OCI-LY1 (cell line): Measurements from ENCODE around the gene ITIH1.
"Not testable (repeated sequence)": the region's sequence is repeated elsewhere in the genome, so short reads cannot be mapped to it uniquely, and the experiment has no call there.

ENCODE experiments used
- H2AFZ ChIP-seq: fragments of 200-600 bp; sonication (generic), shearing (Covaris generic); 2 replicates; pipeline ENCODE4 v1.6.0; 2014; ENCODE audit warnings: antibody characterized with exemption, mild to moderate bottlenecking, low read length
- H3F3A ChIP-seq: fragments of 200-600 bp; sonication (generic), shearing (Covaris generic); 2 replicates; pipeline ENCODE4 v1.6.0; 2014; ENCODE audit warnings: mild to moderate bottlenecking, antibody characterized with exemption, low read length, moderate library complexity; ENCODE audit not compliant: insufficient read depth
- H3K27ac ChIP-seq: fragments of 200-600 bp; sonication (generic); 2 replicates; pipeline ENCODE4 v1.5.1; 2014; ENCODE audit warnings: low read length, mixed run types, mild to moderate bottlenecking, low read depth; ENCODE audit not compliant: poor library complexity, severe bottlenecking
- H3K27me3 ChIP-seq: fragments of 200-600 bp; sonication (generic); 2 replicates; pipeline ENCODE4 v1.6.0; 2014; ENCODE audit warnings: antibody characterized with exemption, mild to moderate bottlenecking, low read length, moderate library complexity; ENCODE audit not compliant: insufficient read depth
- H3K36me3 ChIP-seq: fragments of 200-600 bp; sonication (generic); 2 replicates; pipeline ENCODE4 v1.6.1; 2014; ENCODE audit warnings: mild to moderate bottlenecking, antibody characterized with exemption, low read length, moderate library complexity, mixed read lengths; ENCODE audit not compliant: insufficient read depth
- H3K4me1 ChIP-seq: fragments of 200-600 bp; sonication (generic); 2 replicates; pipeline ENCODE4 v1.5.1; 2014; ENCODE audit warnings: mild to moderate bottlenecking, low read length, moderate library complexity; ENCODE audit not compliant: insufficient read depth, severe bottlenecking
- H3K4me2 ChIP-seq: fragments of 200-600 bp; sonication (generic), shearing (Covaris generic); 2 replicates; pipeline ENCODE4 v1.6.1; 2014; ENCODE audit warnings: low read length
- H3K4me3 ChIP-seq: fragments of 200-600 bp; sonication (generic); 2 replicates; pipeline ENCODE4 v1.5.1; 2014; ENCODE audit warnings: low read length, low read depth, mild to moderate bottlenecking, mixed read lengths; ENCODE audit not compliant: poor library complexity, severe bottlenecking
- H3K79me2 ChIP-seq: fragments of 200-600 bp; shearing (Covaris generic); 2 replicates; pipeline ENCODE4 v1.6.1; 2016; ENCODE audit warnings: mixed run types, low read length, mixed read lengths; ENCODE audit not compliant: insufficient read depth
- H3K9ac ChIP-seq: fragments of 200-600 bp; sonication (generic), shearing (Covaris generic); 2 replicates; pipeline ENCODE4 v1.6.1; 2014; ENCODE audit warnings: mild to moderate bottlenecking, low read length, mixed read lengths
- H3K9me2 ChIP-seq: fragments of 200-600 bp; sonication (generic), shearing (Covaris generic); 2 replicates; pipeline ENCODE4 v1.6.1; 2014; ENCODE audit warnings: low read depth, mild to moderate bottlenecking, low read length, mixed read lengths
- H3K9me3 ChIP-seq: fragments of 200-600 bp; shearing (Covaris generic); 2 replicates; pipeline ENCODE4 v1.6.1; 2014; ENCODE audit warnings: low read length, mixed read lengths
- H4K20me1 ChIP-seq: fragments of 200-600 bp; sonication (generic), shearing (Covaris generic); 2 replicates; pipeline ENCODE4 v1.6.0; 2016; ENCODE audit warnings: mild to moderate bottlenecking, low read length; ENCODE audit not compliant: insufficient read depth
- CTCF ChIP-seq: fragments of 200-600 bp; sonication (generic), shearing (Covaris generic); IDR thresholded peaks from 2 replicates; pipeline ENCODE4 v1.5.1; 2017; ENCODE audit warnings: mild to moderate bottlenecking, antibody characterized with exemption, low read length, moderate library complexity, mixed read lengths
- EZH2 ChIP-seq: fragments of 200-600 bp; sonication (generic), shearing (Covaris generic); IDR thresholded peaks from 2 replicates; pipeline ENCODE4 v1.8.0; 2017; ENCODE audit warnings: borderline replicate concordance, mixed run types, mild to moderate bottlenecking, antibody characterized with exemption, low read length, moderate library complexity, mixed read lengths

The ITIH1 gene

GRCh38 chr3:52777127-52777958, at the start of gene ITIH1:
Gene ITIH1, plus strand, starts transcription at chr3:52777599. Its CDS starts 17 bp downstream, at chr3:52777616.
- Histone ChIP-seq H3K79me2 (no peaks in the 10 kb centered on the region), H3K4me1 (peaks cover 26% of the 10 kb centered on the region), H3K4me3 (no peak within 1 kb of the TSS), H3K9ac (no peak within 1 kb of the TSS), H3K9me2 (no peaks in the 10 kb centered on the region), H3K9me3 (no peaks in the 10 kb centered on the region), H3K27me3 (no peaks in the 10 kb centered on the region), H4K20me1 (no peaks in the 10 kb centered on the region), H2AFZ (no peak within 1 kb of the TSS), H3K27ac (no peak within 1 kb of the TSS), H3K36me3 (no peaks in the 10 kb centered on the region), H3F3A (no peaks in the 10 kb centered on the region), H3K4me2 (no peak within 1 kb of the TSS)
- TF ChIP-seq EZH2: no peak
- no peak for TF ChIP-seq CTCF

GRCh38 chr3:52728753-52729152, 48.6 kb upstream of the ITIH1 start:
- H3K9ac ChIP-seq, H3K27ac ChIP-seq, H3K9me2 ChIP-seq, H3K4me2 ChIP-seq, H3K79me2 ChIP-seq, H4K20me1 ChIP-seq, H3F3A ChIP-seq, H3K27me3 ChIP-seq, H3K4me3 ChIP-seq, H2AFZ ChIP-seq, H3K4me1 ChIP-seq: not testable (repeated sequence)
- peaks cover 35% of the 10 kb centered on the region for H3K36me3 ChIP-seq
- H3K9me3 ChIP-seq: peaks cover 20% of the 10 kb centered on the region

- TF ChIP-seq CTCF (no peak), EZH2 (no peak)
- Histone ChIP-seq H3K36me3 (peaks cover 53% of the 10 kb centered on the region), H3K9ac (no peak overlapping the region), H4K20me1 (no peaks in the 10 kb centered on the region), H3K4me3 (no peak overlapping the region), H3K4me2 (no peak overlapping the region), H3K9me2 (no peaks in the 10 kb centered on the region), H3K79me2 (no peaks in the 10 kb centered on the region), H3K4me1 (no peaks in the 10 kb centered on the region), H2AFZ (no peak overlapping the region), H3K27ac (no peak overlapping the region), H3K27me3 (no peaks in the 10 kb centered on the region), H3K9me3 (peaks cover 20% of the 10 kb centered on the region), H3F3A (no peaks in the 10 kb centered on the region)
Measured at GRCh38 chr3:52730681-52731080, 46.7 kb upstream of the ITIH1 start.

GRCh38 chr3:52731590-52731989, 45.8 kb upstream of the ITIH1 start:
- no peaks in the 10 kb centered on the region for H3K9me2 ChIP-seq
- no peak overlapping the region for H3K27ac ChIP-seq
- H3K4me3 ChIP-seq: no peak overlapping the region
- H4K20me1 ChIP-seq: no peaks in the 10 kb centered on the region
- H3K9ac ChIP-seq: no peak overlapping the region
- no peaks in the 10 kb centered on the region for H3F3A ChIP-seq
- H2AFZ ChIP-seq: no peak overlapping the region
- peaks cover 61% of the 10 kb centered on the region for H3K36me3 ChIP-seq
- H3K4me2 ChIP-seq: no peak overlapping the region
- H3K27me3 ChIP-seq: no peaks in the 10 kb centered on the region
- peaks cover 20% of the 10 kb centered on the region for H3K9me3 ChIP-seq
- TF ChIP-seq CTCF: no peak
- no peak for TF ChIP-seq EZH2
- no peaks in the 10 kb centered on the region for H3K4me1 ChIP-seq
- no peaks in the 10 kb centered on the region for H3K79me2 ChIP-seq
